22Rv1 (cell line): ENCODE results near the gene NCKAP5.

ENCODE experiments used
- H3K27ac ChIP-seq: fragments of 450-650 bp; 2 replicates; pipeline ENCODE4 v1.5.1; 2017
- CTCF ChIP-seq: fragments of 450-650 bp; IDR thresholded peaks from 2 replicates; pipeline ENCODE4 v1.5.1; 2017; ENCODE audit warnings: mild to moderate bottlenecking
- ZFX ChIP-seq: fragments of 450-650 bp; IDR thresholded peaks from 2 replicates; pipeline ENCODE4 v1.6.1; 2017; ENCODE audit warnings: antibody characterized with exemption, borderline replicate concordance

The NCKAP5 gene

GRCh38 chr2:132642415-132642814 is 925.8 kb downstream of the NCKAP5 start:
- TF ChIP-seq ZFX (no peak), CTCF (no peak)

GRCh38 chr2:132641819-132642218 is 926.4 kb downstream of the NCKAP5 start:
- H3K27ac ChIP-seq = no peak overlapping the region
- TF ChIP-seq CTCF = no peak
- no peak for TF ChIP-seq ZFX

More at GRCh38 chr2:132642415-132642814, 925.8 kb downstream of the NCKAP5 start:
- no peak overlapping the region for H3K27ac ChIP-seq

GRCh38 chr2:132640116-132640515 is 928.1 kb downstream of the NCKAP5 start:
- TF ChIP-seq ZFX = no peak
- TF ChIP-seq CTCF = no peak
- H3K27ac ChIP-seq = no peak overlapping the region

- no peak overlapping the region for H3K27ac ChIP-seq
- no peak for TF ChIP-seq ZFX
- no peak for TF ChIP-seq CTCF
Measured at GRCh38 chr2:132638313-132639040, 929.8 kb downstream of the NCKAP5 start.

- H3K27ac ChIP-seq = no peak overlapping the region
- TF ChIP-seq CTCF (no peak), ZFX (no peak)
Measured at GRCh38 chr2:132636346-132636745, 931.9 kb downstream of the NCKAP5 start.

GRCh38 chr2:132633635-132634034 is 934.6 kb downstream of the NCKAP5 start:
- TF ChIP-seq ZFX = no peak
- TF ChIP-seq CTCF = no peak

GRCh38 chr2:132632000-132632649 is 936.1 kb downstream of the NCKAP5 start:
- H3K27ac ChIP-seq = no peak overlapping the region
- TF ChIP-seq CTCF = no peak
- no peak for TF ChIP-seq ZFX

More at GRCh38 chr2:132633635-132634034, 934.6 kb downstream of the NCKAP5 start:
- H3K27ac ChIP-seq = no peak overlapping the region
